Measurements from ENCODE around the gene PHAF1. TPM values are rescaled to one million over a fixed set of nuclear protein-coding genes. Genes with fewer than 3 reads are reported as not detected.

The PHAF1 gene
- total and polyA plus RNA-seq, 9 donors, result 12.9 to 22.2 (median 17.8) TPM

DNA sequence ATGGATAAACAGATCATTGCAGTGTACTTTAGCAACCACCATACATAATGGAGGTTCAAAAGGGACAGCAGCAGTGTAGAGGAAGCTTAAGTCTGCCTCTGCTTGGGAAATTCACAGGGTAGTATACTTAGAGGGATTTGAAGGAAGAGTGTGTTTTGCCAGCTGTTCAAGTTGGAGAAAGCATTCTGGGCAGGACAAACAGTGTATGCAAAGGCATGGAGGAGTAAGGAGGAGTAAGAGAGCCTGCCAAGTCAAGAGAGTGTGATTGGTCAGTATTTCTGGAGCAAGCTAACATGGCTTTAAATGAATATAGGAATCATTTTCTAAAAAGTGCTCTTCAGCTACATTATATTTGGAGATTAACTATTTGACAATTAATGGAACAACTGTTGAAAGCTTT lies 22.9 kb upstream of the PHAF1 start:
- H3K4me1 ChIP-seq (ENCODE audit: control insufficient read depth, insufficient read depth, low read length), result no peaks in the 10 kb centered on the region
- DNase-seq, result peak; percentile 71
- H3K36me3 ChIP-seq (ENCODE audit: control insufficient read depth, insufficient read depth, low read length), result peaks cover 4% of the 10 kb centered on the region
- H3K27me3 ChIP-seq (ENCODE audit: control insufficient read depth, insufficient read depth, low read length), result no peaks in the 10 kb centered on the region
- H3K27ac ChIP-seq (ENCODE audit: low read length), result no peak overlapping the region
- H3K9me3 ChIP-seq (replicated peaks; ENCODE audit: control insufficient read depth, low read depth, low read length), result no peaks in the 10 kb centered on the region
- H3K4me3 ChIP-seq (ENCODE audit: low read length), result no peak overlapping the region

GRCh38 chr16:67087291-67087690 lies 22.4 kb upstream of the PHAF1 start:
- H3K27me3 ChIP-seq (ENCODE audit: control insufficient read depth, insufficient read depth, low read length), result no peaks in the 10 kb centered on the region
- DNase-seq, result no peak
- no peak overlapping the region for H3K4me3 ChIP-seq (ENCODE audit: low read length)
- no CpG with 5 or more reads among the region's 1 CpG for WGBS (ENCODE audit: insufficient coverage)
- H3K36me3 ChIP-seq (ENCODE audit: control insufficient read depth, insufficient read depth, low read length), result peaks cover 4% of the 10 kb centered on the region
- H3K4me1 ChIP-seq (ENCODE audit: control insufficient read depth, insufficient read depth, low read length), result no peaks in the 10 kb centered on the region
- peak overlapping the region; percentile 2 for H3K27ac ChIP-seq (ENCODE audit: low read length)
- H3K9me3 ChIP-seq (replicated peaks; ENCODE audit: control insufficient read depth, low read depth, low read length), result no peaks in the 10 kb centered on the region

DNA sequence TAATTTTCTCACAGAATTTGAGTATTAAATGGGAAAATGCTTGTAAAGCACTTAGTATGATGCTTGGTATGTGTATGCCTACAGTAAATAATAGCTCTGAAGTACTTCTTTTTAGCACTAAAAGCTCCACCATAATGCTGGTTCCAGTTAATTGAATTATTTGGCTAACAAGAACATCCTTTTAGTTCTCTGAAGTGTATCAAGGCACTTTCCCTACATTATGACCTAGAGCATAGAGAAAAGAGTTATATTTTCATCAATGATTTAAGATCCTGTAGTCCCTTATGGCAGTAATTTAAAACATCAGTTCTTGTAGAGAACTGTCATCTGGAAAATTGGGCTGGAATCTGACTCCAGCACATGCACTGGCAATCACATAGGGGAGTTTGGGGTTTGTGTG lies 21.9 kb upstream of the PHAF1 start:
- no peaks in the 10 kb centered on the region for H3K4me1 ChIP-seq (ENCODE audit: control insufficient read depth, insufficient read depth, low read length)
- peak; percentile 57 for DNase-seq
- peaks cover 4% of the 10 kb centered on the region for H3K36me3 ChIP-seq (ENCODE audit: control insufficient read depth, insufficient read depth, low read length)
- peak overlapping the region; percentile 2 for H3K27ac ChIP-seq (ENCODE audit: low read length)
- H3K4me3 ChIP-seq (ENCODE audit: low read length), result no peak overlapping the region
- H3K9me3 ChIP-seq (replicated peaks; ENCODE audit: control insufficient read depth, low read depth, low read length), result no peaks in the 10 kb centered on the region
- no peaks in the 10 kb centered on the region for H3K27me3 ChIP-seq (ENCODE audit: control insufficient read depth, insufficient read depth, low read length)

DNA sequence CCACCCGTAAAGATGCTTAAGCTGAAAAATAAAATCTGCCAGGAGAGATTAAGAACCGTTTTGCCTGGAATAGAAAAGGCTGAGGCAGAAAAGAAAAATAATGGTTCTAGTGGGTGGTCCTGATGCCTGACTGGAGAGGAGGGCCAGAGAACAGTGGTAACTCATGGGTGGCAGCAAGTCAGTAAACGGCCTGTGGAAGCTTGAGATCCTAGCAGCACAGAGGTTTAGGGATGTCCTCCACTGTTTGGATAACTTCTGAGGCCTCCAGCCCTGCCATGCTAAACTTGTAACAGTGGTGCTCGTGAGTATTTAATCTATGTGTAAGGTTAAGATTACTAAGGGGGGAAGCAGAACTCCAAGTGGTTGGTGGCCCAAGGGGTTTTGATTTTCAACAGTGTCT lies 21.2 kb upstream of the PHAF1 start:
- WGBS (ENCODE audit: insufficient coverage), result 24% methylated on average over 2 of the region's 4 CpGs
- no peaks in the 10 kb centered on the region for H3K4me1 ChIP-seq (ENCODE audit: control insufficient read depth, insufficient read depth, low read length)
- H3K4me3 ChIP-seq (ENCODE audit: low read length), result no peak overlapping the region
- no peaks in the 10 kb centered on the region for H3K27me3 ChIP-seq (ENCODE audit: control insufficient read depth, insufficient read depth, low read length)
- peak; percentile 57 for DNase-seq
- peak overlapping the region; percentile 22 for H3K27ac ChIP-seq (ENCODE audit: low read length)
- no peaks in the 10 kb centered on the region for H3K9me3 ChIP-seq (replicated peaks; ENCODE audit: control insufficient read depth, low read depth, low read length)
- peaks cover 4% of the 10 kb centered on the region for H3K36me3 ChIP-seq (ENCODE audit: control insufficient read depth, insufficient read depth, low read length)

DNA sequence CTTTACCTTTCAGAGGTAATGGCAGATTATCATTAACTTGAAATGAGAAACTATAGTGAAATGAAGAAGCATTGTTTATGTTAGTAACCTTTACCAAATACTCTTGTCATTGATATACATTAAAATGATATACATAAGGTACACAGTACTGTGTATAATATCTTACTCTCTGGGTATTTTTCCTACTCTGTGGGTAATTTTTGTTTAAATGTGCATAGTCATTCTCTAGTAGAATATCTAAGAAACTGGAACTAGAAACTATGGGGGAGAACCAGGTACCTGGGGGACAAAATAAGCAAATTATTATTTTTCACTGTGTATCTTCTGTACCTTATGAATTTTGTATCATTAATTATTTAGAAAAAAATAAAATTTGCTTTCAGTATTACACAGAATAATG lies 20.6 kb upstream of the PHAF1 start:
- no peak for DNase-seq
- Histone ChIP-seq H3K4me3 (ENCODE audit: low read length) (no peak overlapping the region), H3K4me1 (ENCODE audit: control insufficient read depth, insufficient read depth, low read length) (no peaks in the 10 kb centered on the region), H3K27me3 (ENCODE audit: control insufficient read depth, insufficient read depth, low read length) (no peaks in the 10 kb centered on the region), H3K36me3 (ENCODE audit: control insufficient read depth, insufficient read depth, low read length) (no peaks in the 10 kb centered on the region), H3K9me3 (replicated peaks; ENCODE audit: control insufficient read depth, low read depth, low read length) (no peaks in the 10 kb centered on the region), H3K27ac (ENCODE audit: low read length) (no peak overlapping the region)

DNA sequence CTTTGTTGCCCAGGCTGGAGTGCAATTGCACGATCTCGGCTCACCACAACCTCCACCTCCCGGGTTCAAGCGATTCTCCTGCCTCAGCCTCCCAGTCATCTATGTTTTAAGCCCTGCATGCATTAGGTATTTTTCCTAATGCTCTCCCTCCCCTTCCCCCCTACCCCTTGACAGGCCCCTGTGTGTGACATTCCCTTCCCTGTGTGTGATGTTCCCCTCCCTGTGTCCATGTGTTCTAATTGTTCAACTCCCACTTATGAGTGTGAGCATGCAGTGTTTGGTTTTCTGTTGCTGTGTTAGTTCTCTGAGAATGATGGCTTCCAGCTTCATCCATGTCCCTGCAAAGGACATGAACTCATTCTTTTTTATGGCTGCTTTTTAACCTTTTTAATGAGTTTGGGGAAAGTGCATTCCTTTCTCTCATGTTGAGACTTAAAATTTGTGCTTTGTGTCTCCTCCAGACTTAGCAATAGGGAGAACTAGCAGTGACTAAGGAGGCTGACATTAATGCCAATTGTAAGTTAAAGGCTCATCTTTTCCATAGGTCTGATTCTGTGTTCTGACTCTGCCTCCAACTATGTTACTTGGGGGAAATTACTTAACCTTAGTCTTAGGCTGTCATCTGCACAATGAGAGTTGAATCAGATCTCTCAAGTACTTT lies 17.7 kb upstream of the PHAF1 start:
- 88% methylated on average over 2 of the region's 4 CpGs for WGBS (ENCODE audit: insufficient coverage)
- DNase-seq, result peak; percentile 65
- Histone ChIP-seq H3K4me3 (ENCODE audit: low read length) (no peak overlapping the region), H3K36me3 (ENCODE audit: control insufficient read depth, insufficient read depth, low read length) (no peaks in the 10 kb centered on the region), H3K27me3 (ENCODE audit: control insufficient read depth, insufficient read depth, low read length) (no peaks in the 10 kb centered on the region), H3K4me1 (ENCODE audit: control insufficient read depth, insufficient read depth, low read length) (no peaks in the 10 kb centered on the region), H3K9me3 (replicated peaks; ENCODE audit: control insufficient read depth, low read depth, low read length) (no peaks in the 10 kb centered on the region), H3K27ac (ENCODE audit: low read length) (no peak overlapping the region)

DNA sequence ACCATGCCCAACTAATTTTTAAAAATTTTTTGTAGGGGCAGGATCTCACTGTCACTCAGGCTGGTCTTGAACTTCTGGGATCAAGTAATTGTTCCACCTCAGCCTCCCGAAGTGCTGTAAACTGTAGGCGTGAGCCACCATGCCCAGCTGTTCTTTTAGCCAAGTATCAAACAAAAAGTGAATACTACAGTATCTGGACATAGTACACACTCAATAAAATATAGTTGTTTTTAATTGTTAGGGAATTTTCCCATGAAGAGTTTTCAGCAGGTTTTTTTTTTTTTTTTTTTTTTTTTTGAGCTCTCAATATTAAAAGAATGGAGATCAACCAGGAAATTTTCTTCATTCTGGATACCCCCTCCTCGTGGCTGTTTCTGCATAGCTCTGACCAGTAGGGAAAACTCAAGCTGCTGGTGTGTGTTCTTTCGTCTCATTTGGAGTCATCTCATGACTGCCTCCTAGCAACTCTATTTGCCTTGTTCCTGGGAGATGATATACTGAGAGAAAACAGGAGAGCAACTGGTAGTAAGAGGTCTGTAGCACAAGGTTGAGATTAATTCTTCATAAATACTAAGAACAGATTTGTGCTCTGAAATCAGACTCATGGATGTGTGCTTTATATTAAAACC lies 16.5 kb upstream of the PHAF1 start:
- no peak overlapping the region for H3K4me3 ChIP-seq (ENCODE audit: low read length)
- H3K36me3 ChIP-seq (ENCODE audit: control insufficient read depth, insufficient read depth, low read length), result no peaks in the 10 kb centered on the region
- no peaks in the 10 kb centered on the region for H3K9me3 ChIP-seq (replicated peaks; ENCODE audit: control insufficient read depth, low read depth, low read length)
- no peaks in the 10 kb centered on the region for H3K4me1 ChIP-seq (ENCODE audit: control insufficient read depth, insufficient read depth, low read length)
- no CpG with 5 or more reads among the region's 4 CpGs for WGBS (ENCODE audit: insufficient coverage)
- DNase-seq, result no peak
- no peak overlapping the region for H3K27ac ChIP-seq (ENCODE audit: low read length)
- no peaks in the 10 kb centered on the region for H3K27me3 ChIP-seq (ENCODE audit: control insufficient read depth, insufficient read depth, low read length)

GRCh38 chr16:67098599-67098998 lies 11.1 kb upstream of the PHAF1 start:
- Histone ChIP-seq H3K4me3 (ENCODE audit: low read length) (no peak overlapping the region), H3K27me3 (ENCODE audit: control insufficient read depth, insufficient read depth, low read length) (no peaks in the 10 kb centered on the region), H3K9me3 (replicated peaks; ENCODE audit: control insufficient read depth, low read depth, low read length) (no peaks in the 10 kb centered on the region), H3K4me1 (ENCODE audit: control insufficient read depth, insufficient read depth, low read length) (no peaks in the 10 kb centered on the region), H3K36me3 (ENCODE audit: control insufficient read depth, insufficient read depth, low read length) (peaks cover 2% of the 10 kb centered on the region), H3K27ac (ENCODE audit: low read length) (no peak overlapping the region)
- no CpG with 5 or more reads among the region's 2 CpGs for WGBS (ENCODE audit: insufficient coverage)
- no peak for DNase-seq

DNA sequence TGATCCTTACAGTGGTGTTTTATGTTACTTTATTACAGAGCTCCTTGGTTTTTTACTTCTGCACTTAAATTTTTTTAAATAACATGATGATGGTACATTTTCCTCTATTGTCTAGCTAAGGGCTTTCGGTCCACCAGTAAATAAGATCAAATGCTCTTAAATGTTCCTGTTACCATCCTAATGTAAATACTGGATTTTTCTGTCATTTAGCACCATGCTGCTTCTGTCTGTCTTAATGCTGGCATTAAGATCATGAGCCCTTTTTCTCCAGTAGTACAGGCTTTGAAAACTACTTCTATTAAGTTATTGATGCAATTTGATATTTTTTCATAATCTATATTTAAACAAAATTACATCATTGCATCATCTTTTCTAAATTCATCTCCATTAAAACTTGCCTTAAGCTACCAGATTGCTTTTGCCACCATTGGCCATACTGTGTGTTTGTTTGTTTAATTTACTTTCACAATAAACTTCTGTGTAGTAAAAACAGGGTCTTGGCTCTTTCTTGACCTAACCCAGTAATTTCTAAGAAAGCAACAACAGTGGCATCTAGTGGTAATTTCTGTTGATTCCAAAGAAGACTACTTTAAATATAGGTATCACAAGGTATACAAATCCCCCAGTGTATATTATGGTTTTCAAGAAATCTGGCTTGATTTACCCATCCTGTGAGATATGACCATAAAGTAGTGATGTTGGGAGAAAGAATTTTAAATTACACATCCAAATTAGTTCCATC lies 9.0 kb upstream of the PHAF1 start:
- WGBS (ENCODE audit: insufficient coverage), result no CpG with 5 or more reads among the region's 1 CpG
- peak; percentile 37 for DNase-seq
- Histone ChIP-seq H3K4me1 (ENCODE audit: control insufficient read depth, insufficient read depth, low read length) (no peaks in the 10 kb centered on the region), H3K27me3 (ENCODE audit: control insufficient read depth, insufficient read depth, low read length) (no peaks in the 10 kb centered on the region), H3K4me3 (ENCODE audit: low read length) (no peak overlapping the region), H3K9me3 (replicated peaks; ENCODE audit: control insufficient read depth, low read depth, low read length) (no peaks in the 10 kb centered on the region), H3K36me3 (ENCODE audit: control insufficient read depth, insufficient read depth, low read length) (peaks cover 2% of the 10 kb centered on the region), H3K27ac (ENCODE audit: low read length) (no peak overlapping the region)

GRCh38 chr16:67101311-67102082 lies 8.2 kb upstream of the PHAF1 start:
- no CpG with 5 or more reads among the region's 4 CpGs for WGBS (ENCODE audit: insufficient coverage)
- H3K27ac ChIP-seq (ENCODE audit: low read length), result no peak overlapping the region
- no peak for DNase-seq
- no peak overlapping the region for H3K4me3 ChIP-seq (ENCODE audit: low read length)
- H3K9me3 ChIP-seq (replicated peaks; ENCODE audit: control insufficient read depth, low read depth, low read length), result no peaks in the 10 kb centered on the region
- H3K4me1 ChIP-seq (ENCODE audit: control insufficient read depth, insufficient read depth, low read length), result no peaks in the 10 kb centered on the region
- H3K36me3 ChIP-seq (ENCODE audit: control insufficient read depth, insufficient read depth, low read length), result peaks cover 2% of the 10 kb centered on the region
- H3K27me3 ChIP-seq (ENCODE audit: control insufficient read depth, insufficient read depth, low read length), result no peaks in the 10 kb centered on the region
